HG03066 (cell line): ENCODE results near the gene ACTG2.
"Not testable (repeated sequence)": the region's sequence is repeated elsewhere in the genome, so short reads cannot be mapped to it uniquely, and the experiment has no call there.

Experiments used
- ATAC-seq: cut with Tn5 transposase; IDR thresholded peaks from one replicate; pipeline ENCODE4 v1.9.1; 2021; ENCODE audit warnings: low read depth; ENCODE audit not compliant: unreplicated experiment

The ACTG2 gene

DNA sequence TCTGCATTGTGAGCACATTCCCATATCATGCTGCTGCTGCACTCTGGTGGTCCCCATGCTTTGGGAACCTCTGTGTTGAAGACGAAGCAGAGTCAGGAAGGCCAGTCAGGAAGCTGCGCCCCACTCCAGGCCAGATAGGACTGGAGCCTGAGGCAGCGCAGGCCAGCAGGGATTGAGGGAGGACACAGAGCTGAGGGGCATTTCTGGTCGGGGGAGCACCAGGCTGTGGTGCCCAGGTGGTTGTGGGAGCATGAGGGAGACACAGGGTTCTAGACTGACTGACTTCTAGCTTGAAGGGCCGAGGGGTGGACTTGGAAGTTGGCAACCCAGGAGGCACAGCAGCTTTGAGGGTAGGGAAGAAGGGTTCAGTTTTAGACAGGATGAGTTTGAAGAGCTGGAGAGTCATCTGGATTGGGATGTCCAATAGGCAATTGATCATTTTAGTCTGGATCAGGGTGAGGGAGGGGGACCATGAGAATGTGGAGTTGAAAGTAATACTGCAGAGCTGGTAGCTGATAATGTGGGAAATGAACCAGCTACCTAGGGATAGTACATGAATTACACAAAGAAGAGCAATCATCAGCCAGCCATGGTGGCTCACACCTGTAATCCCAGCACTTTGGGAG is 1.4 kb upstream of the ACTG2 start:
- no peak for ATAC-seq

DNA sequence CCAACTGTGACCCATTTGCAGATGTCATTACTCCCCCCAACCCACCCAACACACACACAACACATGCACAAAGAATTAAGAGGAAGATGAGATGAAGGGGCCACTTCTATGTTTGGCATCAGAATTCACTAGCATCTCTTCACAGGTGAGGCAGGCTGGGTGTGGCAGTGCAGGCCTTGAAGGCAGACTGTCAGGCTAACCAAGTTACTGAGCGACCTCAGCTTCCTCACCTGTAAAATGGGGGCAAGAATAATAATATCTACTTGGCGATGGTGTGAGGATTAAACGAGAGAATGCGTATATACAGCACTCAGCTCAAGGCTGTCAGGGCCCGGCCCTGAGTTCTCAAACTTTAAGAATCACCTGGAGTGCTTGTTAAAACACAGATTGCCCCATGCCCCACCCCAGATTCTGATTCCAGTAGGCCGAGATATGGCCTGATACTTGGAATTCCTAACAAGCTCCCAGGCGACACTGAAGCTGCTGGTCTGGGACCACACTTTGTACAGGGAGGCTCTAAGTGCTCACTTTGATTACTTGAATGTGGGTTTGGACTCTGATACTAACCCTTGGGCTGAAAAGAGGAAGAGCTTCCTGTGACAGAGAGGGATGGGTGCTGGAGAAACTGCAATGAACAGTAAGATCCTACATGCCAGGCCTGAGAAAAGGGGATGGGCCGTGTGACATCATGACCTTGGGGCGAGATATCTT is 1.1 kb downstream of the ACTG2 start:
- ATAC-seq = no peak

GRCh38 chr2:73894475-73894850 is 1.7 kb downstream of the ACTG2 start:
- ATAC-seq = no peak

- ATAC-seq = no peak
Measured at GRCh38 chr2:73894877-73895276, 2.1 kb downstream of the ACTG2 start.

DNA sequence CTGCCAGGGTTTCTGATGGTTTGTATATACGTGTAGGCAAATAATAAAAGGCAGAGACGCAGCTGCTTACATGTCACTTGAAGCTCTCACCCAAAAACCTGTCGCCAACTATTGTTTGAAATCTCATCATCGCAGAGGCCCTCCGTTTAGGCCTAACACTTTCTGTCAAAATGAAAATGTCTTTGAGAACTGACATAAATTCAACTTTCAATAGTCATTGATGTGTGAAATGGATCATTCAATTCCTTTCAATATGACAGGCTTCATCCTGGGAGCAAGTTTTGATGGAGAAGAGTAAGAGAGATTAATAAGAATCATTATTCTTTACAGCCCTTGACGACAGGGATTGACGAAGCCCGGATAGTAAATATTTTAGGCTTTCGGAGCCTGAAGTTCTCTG is 2.7 kb downstream of the ACTG2 start:
- no peak for ATAC-seq

GRCh38 chr2:73896362-73897239 is 3.8 kb downstream of the ACTG2 start:
- peak; percentile 63 for ATAC-seq

- no peak for ATAC-seq
Measured at GRCh38 chr2:73897240-73897583, 4.4 kb downstream of the ACTG2 start.

- no peak for ATAC-seq
Measured at GRCh38 chr2:73897934-73898333, 5.1 kb downstream of the ACTG2 start.

- ATAC-seq = no peak
Measured at GRCh38 chr2:73899801-73900336, 7.1 kb downstream of the ACTG2 start.

DNA sequence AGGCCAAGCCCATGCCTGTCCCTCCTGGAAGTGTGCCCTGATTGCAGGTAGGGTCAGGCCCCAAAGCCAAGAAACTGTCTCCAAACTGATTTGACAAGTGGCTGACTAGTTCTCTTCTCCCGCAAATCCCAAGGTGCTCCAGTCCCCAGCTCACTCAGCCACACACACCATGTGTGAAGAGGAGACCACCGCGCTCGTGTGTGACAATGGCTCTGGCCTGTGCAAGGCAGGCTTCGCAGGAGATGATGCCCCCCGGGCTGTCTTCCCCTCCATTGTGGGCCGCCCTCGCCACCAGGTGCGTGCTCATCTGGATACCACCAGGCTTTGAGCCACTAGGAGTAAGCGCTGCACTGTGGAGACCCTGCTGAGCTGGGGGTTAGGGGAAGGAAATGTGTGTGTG is 8.3 kb downstream of the ACTG2 start:
- ATAC-seq = no peak

DNA sequence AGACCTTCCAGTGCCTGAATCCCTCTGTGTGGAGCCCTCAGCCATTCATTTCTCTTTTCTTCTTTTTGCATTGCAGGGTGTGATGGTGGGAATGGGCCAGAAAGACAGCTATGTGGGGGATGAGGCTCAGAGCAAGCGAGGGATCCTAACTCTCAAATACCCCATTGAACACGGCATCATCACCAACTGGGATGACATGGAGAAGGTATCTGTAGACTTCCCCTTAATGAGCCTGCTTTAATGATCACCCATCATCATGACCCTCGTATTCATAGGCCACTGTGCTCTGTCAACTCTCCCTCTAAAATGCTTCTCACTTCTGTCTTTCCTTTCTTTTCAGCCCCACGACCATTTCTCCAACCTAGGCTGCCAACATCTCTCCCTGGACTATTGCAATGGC is 9.5 kb downstream of the ACTG2 start:
- no peak for ATAC-seq

DNA sequence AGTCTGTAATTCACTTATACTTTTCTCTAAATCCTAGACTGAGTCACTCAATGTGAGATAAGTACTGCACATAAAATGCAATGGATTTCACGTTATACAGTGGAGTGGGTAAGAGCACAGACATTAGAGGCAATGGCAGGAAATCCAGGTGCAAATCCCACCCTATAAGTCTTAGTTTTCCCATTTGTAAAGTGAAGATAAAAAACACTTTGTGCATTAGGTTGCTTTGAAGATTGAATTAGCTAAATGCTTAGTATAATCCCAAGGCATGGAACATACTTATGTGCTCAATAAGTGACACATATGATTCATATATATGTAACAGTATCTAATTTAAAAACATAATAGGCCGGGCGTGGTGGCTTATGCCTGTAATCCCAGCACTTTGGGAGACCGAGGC is 10.5 kb downstream of the ACTG2 start:
- ATAC-seq = no peak

GRCh38 chr2:73903949-73904613 is 11.3 kb downstream of the ACTG2 start:
- ATAC-seq = not testable (repeated sequence)

DNA sequence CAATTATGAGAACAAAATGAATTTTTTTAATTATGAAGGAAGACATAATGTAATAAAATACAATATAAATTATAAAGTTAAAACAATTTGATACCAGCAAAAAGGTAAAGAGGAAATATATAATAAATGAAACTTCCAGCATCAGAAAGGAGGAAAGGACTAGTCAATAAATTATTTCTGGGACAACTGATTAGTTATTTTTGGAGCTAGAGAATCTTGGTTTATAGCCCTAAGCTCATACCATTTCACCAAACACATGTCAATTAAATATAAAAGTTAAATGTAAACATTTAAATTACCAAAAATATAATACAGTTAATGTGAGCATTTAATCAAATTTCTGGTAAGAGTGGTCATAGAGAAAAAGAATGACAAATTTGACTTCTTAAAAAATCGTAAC is 12.1 kb downstream of the ACTG2 start:
- no peak for ATAC-seq

DNA sequence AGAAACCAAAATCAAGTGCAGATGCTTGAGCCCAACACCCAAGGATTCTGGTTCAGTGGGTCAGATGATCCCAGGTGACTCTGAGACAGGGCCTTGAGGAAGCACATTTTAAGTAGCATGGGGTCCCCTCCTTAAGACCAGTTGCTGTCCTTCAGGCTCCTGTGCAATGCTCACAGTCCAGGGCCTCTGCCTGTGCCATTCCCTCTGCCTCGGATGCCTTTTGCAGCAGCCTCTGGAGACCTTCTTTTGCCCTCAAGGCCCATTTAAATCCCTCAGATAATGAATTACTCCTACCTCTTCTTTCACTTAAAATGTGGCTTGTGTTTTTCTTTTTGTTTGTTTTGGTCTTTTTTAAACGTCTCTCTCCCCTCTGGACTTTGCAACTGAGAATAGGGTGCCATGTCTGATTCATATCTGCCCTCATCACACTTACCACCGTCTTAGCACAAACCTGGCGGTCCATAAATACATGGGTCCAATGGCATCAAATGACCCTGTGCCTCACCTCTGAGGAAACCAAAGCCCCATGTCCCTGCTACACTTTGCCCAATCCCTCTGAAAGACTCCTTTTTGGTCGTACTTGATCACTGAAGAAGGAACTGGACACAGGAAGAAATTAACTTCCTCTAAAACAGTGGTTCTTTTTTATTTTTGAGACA is 14.2 kb downstream of the ACTG2 start:
- ATAC-seq = no peak

GRCh38 chr2:73907840-73908452 is 15.1 kb downstream of the ACTG2 start:
- no peak for ATAC-seq

DNA sequence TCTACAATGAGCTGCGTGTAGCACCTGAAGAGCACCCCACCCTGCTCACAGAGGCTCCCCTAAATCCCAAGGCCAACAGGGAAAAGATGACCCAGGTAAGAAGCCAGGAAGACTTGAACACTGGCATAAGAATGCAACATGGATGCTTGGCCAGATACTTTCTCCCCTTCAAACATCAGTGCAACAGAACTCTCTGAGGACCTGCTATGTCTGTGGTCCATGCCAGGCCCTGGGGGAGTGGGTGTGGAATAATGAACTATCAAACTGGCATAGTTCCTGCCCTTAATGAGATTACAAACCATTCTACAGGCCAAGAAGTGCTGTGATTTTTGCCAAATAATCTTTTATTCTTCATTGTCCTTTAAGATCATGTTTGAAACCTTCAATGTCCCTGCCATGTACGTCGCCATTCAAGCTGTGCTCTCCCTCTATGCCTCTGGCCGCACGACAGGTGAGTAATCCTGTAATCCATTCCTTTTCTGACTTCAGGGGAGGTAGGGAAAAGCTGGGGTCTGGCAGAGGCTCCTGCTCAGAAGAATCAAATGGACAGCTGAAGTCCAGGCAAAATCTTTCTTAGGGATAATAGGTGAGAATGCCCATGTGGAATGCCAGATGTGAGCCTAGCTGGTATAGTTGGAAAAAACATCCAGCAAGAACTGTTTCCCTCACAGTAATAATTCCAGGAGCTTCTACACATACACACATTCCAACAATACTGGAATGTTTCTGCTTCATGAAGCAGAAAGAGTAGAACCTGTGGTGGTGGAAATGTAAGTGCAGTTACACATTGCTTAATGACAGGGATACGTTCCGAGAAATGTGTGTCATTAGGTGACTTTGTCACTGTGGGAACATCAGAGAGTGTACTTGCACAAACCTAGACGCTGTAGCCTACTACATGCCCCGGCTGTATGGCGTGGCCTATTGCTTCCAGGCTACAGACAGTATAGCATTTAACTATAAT is 16.2 kb downstream of the ACTG2 start:
- no peak for ATAC-seq

- ATAC-seq = no peak
Measured at GRCh38 chr2:73910873-73911547, 18.2 kb downstream of the ACTG2 start.
